K562 (cell line): ENCODE results near the gene TEX14. TPM values are rescaled to one million over a fixed set of nuclear protein-coding genes. Genes with fewer than 3 reads are reported as not detected.

Experiments used
- ATAC-seq: fragments of 200-7000 bp; cut with Tn5 transposase; 3 replicates; pipeline ENCODE4 v1.9.1; 2020; ENCODE audit warnings: moderate library complexity
- BruUV-seq: library from RNA; stranded (reverse); fragments of 400-500 nt; replicated peaks from 2 replicates; lab custom pipeline; 2021; lab: Mats Ljungman, UMichigan
- CTCF ChIA-PET: fragments of 300-600 bp; formaldehyde crosslinking; extraction: SDS; loops from one replicate; lab custom pipeline; 2021; ENCODE audit warnings: low intra/inter-chr PET ratio; lab: Yijun Ruan, JAX
- POLR2A ChIA-PET: fragments of 300-600, 350-650 bp; sonication (Branson Sonifier 250); formaldehyde crosslinking; extraction: SDS; loops from one replicate; lab custom pipeline; 2021; ENCODE audit warnings: antibody characterized with exemption, inconsistent platforms; lab: Yijun Ruan, JAX
- DNase-seq, 4 experiments: peaks; one replicate each; pipeline versions ENCODE4 v3.0.0 to v3.0.0-alpha.2; 2011 to 2018; ENCODE audit warnings: low spot score in 3 of 4, mixed read lengths in 3 of 4; ENCODE audit errors: extremely low read depth in 1 of 4
- FAIRE-seq: peaks from 2 replicates; lab custom pipeline; 2011; peaks lifted over from hg19 to GRCh38; lab: Jason Lieb, UNC
- H2AFZ ChIP-seq: 2 replicates; pipeline ENCODE4 v1.6.0; 2011; ENCODE audit warnings: low read depth, low read length, control low read depth, inconsistent platforms
- H3K27ac ChIP-seq: fragments of 200-600 bp; 3 replicates; pipeline ENCODE4 v1.8.0; 2011; ENCODE audit warnings: low read depth, mild to moderate bottlenecking, control low read depth, inconsistent platforms, low read length, moderate library complexity, mixed read lengths; ENCODE audit errors: extremely low read depth
- H3K27me3 ChIP-seq, 2 experiments: fragments of 300-600 bp in 1 of 2; 2 replicates in 1 of 2; 3 replicates in 1 of 2; pipeline versions ENCODE4 v1.6.0 to v1.8.0; 2011; ENCODE audit warnings: inconsistent platforms in 2 of 2, low read length in 2 of 2, mild to moderate bottlenecking in 1 of 2, mixed read lengths in 1 of 2, moderate library complexity in 1 of 2; ENCODE audit not compliant: control insufficient read depth in 2 of 2, insufficient read depth in 2 of 2
- H3K36me3 ChIP-seq: fragments of 300-600 bp; 3 replicates; pipeline ENCODE4 v1.8.0; 2011; ENCODE audit warnings: mild to moderate bottlenecking, low read length, inconsistent platforms; ENCODE audit not compliant: control insufficient read depth, insufficient read depth
- H3K4me1 ChIP-seq, 2 experiments: fragments of 200-600 bp in 1 of 2; replicated peaks in 1 of 2; 2 replicates in 1 of 2; 3 replicates in 1 of 2; pipeline versions ENCODE4 v1.5.1 to v1.8.0; 2011; ENCODE audit warnings: inconsistent platforms in 2 of 2, low read length in 2 of 2, mild to moderate bottlenecking in 1 of 2, mixed read lengths in 1 of 2, moderate library complexity in 1 of 2; ENCODE audit not compliant: control insufficient read depth in 2 of 2, insufficient read depth in 2 of 2
- H3K4me2 ChIP-seq: 2 replicates; pipeline ENCODE4 v1.6.1; 2011; ENCODE audit warnings: low read length, control low read depth, inconsistent platforms, mixed read lengths; ENCODE audit not compliant: insufficient read depth
- H3K4me3 ChIP-seq: fragments of 200-600 bp; sonication (generic), shearing (Covaris generic); 2 replicates; pipeline ENCODE4 v1.5.1; 2016; ENCODE audit warnings: control low read depth, inconsistent platforms
- H3K79me2 ChIP-seq: fragments of 200-600 bp; 3 replicates; pipeline ENCODE4 v1.8.0; 2011; ENCODE audit warnings: low read length, inconsistent platforms; ENCODE audit not compliant: control insufficient read depth, insufficient read depth
- H3K9ac ChIP-seq, 2 experiments: 2 replicates each; pipeline versions ENCODE4 v1.6.0 to v1.6.1; 2011; ENCODE audit warnings: low read depth in 2 of 2, low read length in 2 of 2, control low read depth in 1 of 2, inconsistent platforms in 1 of 2, mild to moderate bottlenecking in 1 of 2, mixed read lengths in 1 of 2; ENCODE audit not compliant: insufficient read depth in 1 of 2
- H3K9me1 ChIP-seq: one replicate; pipeline ENCODE4 v1.6.0; 2011; ENCODE audit warnings: inconsistent platforms, mild to moderate bottlenecking, low read length, moderate library complexity; ENCODE audit not compliant: control insufficient read depth, insufficient read depth
- H3K9me3 ChIP-seq: replicated peaks from 2 replicates; pipeline ENCODE4 v1.5.1; 2011; ENCODE audit warnings: low read depth, low read length, inconsistent platforms; ENCODE audit not compliant: control insufficient read depth, insufficient read depth
- H4K20me1 ChIP-seq: replicated peaks from 2 replicates; pipeline ENCODE4 v1.6.1; 2011; ENCODE audit warnings: low read length, inconsistent platforms, mixed read lengths; ENCODE audit not compliant: control insufficient read depth, insufficient read depth
- ZNF165 ChIP-seq: fragments of 250-450 bp; sonication (Bioruptor Pico); IDR thresholded peaks from 2 replicates; pipeline ENCODE4 v1.4.0; 2020; ENCODE audit warnings: borderline replicate concordance
- WGBS: fragments of 100-300 bp; shearing (Covaris generic); methylation state at CpG from one replicate; pipeline ENCODE4 v1.1.6; 2016; ENCODE audit warnings: low coverage, mixed read lengths; ENCODE audit not compliant: insufficient coverage; ENCODE audit errors: missing lambda C conversion rate; 5-methylcytosine and 5-hydroxymethylcytosine counted together
- in situ Hi-C: fragments of 300-500 bp; cut with MboI; formaldehyde crosslinking; loops from 4 replicates; pipeline ENCODE4 v1.15.0; 2018; ENCODE audit warnings: inconsistent platforms, mixed read lengths
- intact Hi-C: fragments of 100-400 bp; cut with micrococcal nuclease; formaldehyde crosslinking; loops from 2 replicates; pipeline ENCODE4 v1.14.2; 2022
- polyA plus RNA-seq, 8 experiments: library from polyadenylated mRNA; depleted of rRNA in 4 of 8; stranded (reverse) in 5 of 8; unstranded in 3 of 8; fragments of >200 nt; fragmentation: Nextera tagmentation in 2 of 8; fragmentation: Illumina TruSeq in 1 of 8; extraction: Ambion mirVana in 2 of 8; extraction: Trizol in 1 of 8; gene quantifications; 2 replicates each; pipeline versions ENCODE4 v1.2.1 to v1.2.3, GENCODE V29; 2011 to 2014; ENCODE audit warnings: inconsistent platforms in 1 of 8, missing spikeins in 1 of 8
- total RNA-seq, 7 experiments: library from RNA; depleted of rRNA in 6 of 7; stranded (reverse); fragments of >200 nt in 6 of 7; fragmentation: Illumina TruSeq in 2 of 7; extraction: Trizol in 2 of 7; gene quantifications; 2 replicates each; pipeline versions ENCODE4 v1.2.1 to v1.2.3, GENCODE V29; 2011 to 2021; ENCODE audit warnings: low replicate concordance in 1 of 7
- TF ChIP-seq, protein P1 (sequence below), 3 experiments: fragments of 200-800 bp in 1 of 3; fragments of 250-450 bp in 1 of 3; fragments of 450-650 bp in 1 of 3; sonication (Bioruptor Pico) in 1 of 3; sonication (Bioruptor generic) in 1 of 3; formaldehyde crosslinking in 1 of 3; IDR thresholded peaks; 2 replicates each; pipeline versions ENCODE4 v1.6.1 to v1.8.0; 2016 to 2022; ENCODE audit warnings: mild to moderate bottlenecking in 2 of 3, missing genetic modification characterization in 2 of 3, missing compliant biosample characterization in 1 of 3, moderate library complexity in 1 of 3
- TF ChIP-seq, protein P2 (sequence below), 2 experiments: fragments of 150-350 bp in 1 of 2; IDR thresholded peaks; 2 replicates each; pipeline ENCODE4 v1.6.1; 2012 to 2016; ENCODE audit warnings: low read depth in 2 of 2, low read length in 2 of 2, mild to moderate bottlenecking in 1 of 2, moderate library complexity in 1 of 2

The TEX14 gene
- total and polyA plus RNA-seq, 9 of the 15 experiments (the other 6 are each of a cell fraction or from before 2014, with no cell fraction given): 0.05 to 0.12 (median 0.09) TPM; not detected in 1

DNA sequence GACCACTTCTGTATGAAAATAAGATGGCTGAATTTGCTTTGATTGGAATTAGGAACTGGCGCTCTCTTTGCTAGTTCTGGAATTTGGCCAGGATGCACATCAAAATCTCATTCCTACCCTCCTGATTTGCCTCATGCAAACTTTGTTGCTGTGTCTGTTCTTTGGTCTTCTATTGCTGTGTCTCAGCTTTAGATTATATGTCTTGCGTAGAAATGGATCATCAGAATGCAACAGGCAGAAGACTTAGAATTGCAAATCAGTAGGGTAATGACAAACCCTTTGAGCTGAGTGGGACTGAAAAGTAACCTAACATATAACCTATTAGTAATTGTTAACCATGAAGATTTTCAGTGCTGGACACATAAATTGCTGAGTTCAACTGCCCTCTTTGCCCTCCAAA is 30.9 kb upstream of the TEX14 start:
- Histone ChIP-seq H3K36me3 (peaks cover 46% of the 10 kb centered on the region), H4K20me1 (no peaks in the 10 kb centered on the region), H3K9ac (no peak overlapping the region), H3K4me3 (no peak overlapping the region), H3K9me1 (no peaks in the 10 kb centered on the region), H2AFZ (no peak overlapping the region), H3K27me3 (no peaks in the 10 kb centered on the region), H3K4me1 (no peaks in the 10 kb centered on the region), H3K9me3 (no peaks in the 10 kb centered on the region), H3K4me2 (no peak overlapping the region), H3K27ac (no peak overlapping the region), H3K79me2 (no peaks in the 10 kb centered on the region)
- in situ Hi-C loops: no loop called here
- POLR2A ChIA-PET: no interaction called here
- no TSS peak for BruUV-seq
- intact Hi-C loops: no loop called here
- CTCF ChIA-PET: no interaction called here
- DNase-seq (no peak), FAIRE-seq (no peak), ATAC-seq (no peak)
- TF ChIP-seq, protein P1, sequence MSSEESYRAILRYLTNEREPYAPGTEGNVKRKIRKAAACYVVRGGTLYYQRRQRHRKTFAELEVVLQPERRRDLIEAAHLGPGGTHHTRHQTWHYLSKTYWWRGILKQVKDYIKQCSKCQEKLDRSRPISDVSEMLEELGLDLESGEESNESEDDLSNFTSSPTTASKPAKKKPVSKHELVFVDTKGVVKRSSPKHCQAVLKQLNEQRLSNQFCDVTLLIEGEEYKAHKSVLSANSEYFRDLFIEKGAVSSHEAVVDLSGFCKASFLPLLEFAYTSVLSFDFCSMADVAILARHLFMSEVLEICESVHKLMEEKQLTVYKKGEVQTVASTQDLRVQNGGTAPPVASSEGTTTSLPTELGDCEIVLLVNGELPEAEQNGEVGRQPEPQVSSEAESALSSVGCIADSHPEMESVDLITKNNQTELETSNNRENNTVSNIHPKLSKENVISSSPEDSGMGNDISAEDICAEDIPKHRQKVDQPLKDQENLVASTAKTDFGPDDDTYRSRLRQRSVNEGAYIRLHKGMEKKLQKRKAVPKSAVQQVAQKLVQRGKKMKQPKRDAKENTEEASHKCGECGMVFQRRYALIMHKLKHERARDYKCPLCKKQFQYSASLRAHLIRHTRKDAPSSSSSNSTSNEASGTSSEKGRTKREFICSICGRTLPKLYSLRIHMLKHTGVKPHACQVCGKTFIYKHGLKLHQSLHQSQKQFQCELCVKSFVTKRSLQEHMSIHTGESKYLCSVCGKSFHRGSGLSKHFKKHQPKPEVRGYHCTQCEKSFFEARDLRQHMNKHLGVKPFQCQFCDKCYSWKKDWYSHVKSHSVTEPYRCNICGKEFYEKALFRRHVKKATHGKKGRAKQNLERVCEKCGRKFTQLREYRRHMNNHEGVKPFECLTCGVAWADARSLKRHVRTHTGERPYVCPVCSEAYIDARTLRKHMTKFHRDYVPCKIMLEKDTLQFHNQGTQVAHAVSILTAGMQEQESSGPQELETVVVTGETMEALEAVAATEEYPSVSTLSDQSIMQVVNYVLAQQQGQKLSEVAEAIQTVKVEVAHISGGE (CRISPR knock-in tag; IDR thresholded peaks at IDR 0.05): peak in 1 of 3 experiments; percentile 34; a peak in 1 of 6 replicates
- no peak for TF ChIP-seq ZNF165 (CRISPR knock-in tag)
- TF ChIP-seq, protein P2, sequence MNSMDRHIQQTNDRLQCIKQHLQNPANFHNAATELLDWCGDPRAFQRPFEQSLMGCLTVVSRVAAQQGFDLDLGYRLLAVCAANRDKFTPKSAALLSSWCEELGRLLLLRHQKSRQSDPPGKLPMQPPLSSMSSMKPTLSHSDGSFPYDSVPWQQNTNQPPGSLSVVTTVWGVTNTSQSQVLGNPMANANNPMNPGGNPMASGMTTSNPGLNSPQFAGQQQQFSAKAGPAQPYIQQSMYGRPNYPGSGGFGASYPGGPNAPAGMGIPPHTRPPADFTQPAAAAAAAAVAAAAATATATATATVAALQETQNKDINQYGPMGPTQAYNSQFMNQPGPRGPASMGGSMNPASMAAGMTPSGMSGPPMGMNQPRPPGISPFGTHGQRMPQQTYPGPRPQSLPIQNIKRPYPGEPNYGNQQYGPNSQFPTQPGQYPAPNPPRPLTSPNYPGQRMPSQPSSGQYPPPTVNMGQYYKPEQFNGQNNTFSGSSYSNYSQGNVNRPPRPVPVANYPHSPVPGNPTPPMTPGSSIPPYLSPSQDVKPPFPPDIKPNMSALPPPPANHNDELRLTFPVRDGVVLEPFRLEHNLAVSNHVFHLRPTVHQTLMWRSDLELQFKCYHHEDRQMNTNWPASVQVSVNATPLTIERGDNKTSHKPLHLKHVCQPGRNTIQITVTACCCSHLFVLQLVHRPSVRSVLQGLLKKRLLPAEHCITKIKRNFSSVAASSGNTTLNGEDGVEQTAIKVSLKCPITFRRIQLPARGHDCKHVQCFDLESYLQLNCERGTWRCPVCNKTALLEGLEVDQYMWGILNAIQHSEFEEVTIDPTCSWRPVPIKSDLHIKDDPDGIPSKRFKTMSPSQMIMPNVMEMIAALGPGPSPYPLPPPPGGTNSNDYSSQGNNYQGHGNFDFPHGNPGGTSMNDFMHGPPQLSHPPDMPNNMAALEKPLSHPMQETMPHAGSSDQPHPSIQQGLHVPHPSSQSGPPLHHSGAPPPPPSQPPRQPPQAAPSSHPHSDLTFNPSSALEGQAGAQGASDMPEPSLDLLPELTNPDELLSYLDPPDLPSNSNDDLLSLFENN (IDR thresholded peaks at IDR 0.05; ENCODE audit: low read depth in 2 of 2, low read length in 2 of 2): no peak
- 96% methylated on average over 2 of the region's 2 CpGs for WGBS
